Heart left ventricle (tissue), 16 donors: ENCODE results near the gene CARS1. TPM values are rescaled to one million over a fixed set of nuclear protein-coding genes. Genes with fewer than 3 reads are reported as not detected.

Experiments used
- ATAC-seq, 4 donors: fragments of 200-7000 bp; cut with Tn5 transposase; one replicate each; pipeline ENCODE4 v1.9.1; 2020 to 2022; ENCODE audit warnings: moderate library complexity in 4 of 4, mild to moderate bottlenecking in 3 of 4, moderate number of reproducible peaks in 1 of 4
- DNase-seq, 5 donors: peaks; one replicate each; pipeline ENCODE4 v3.0.0-alpha.2; 2020
- H3K27ac ChIP-seq, 12 donors: fragments of 200-600 bp; sonication (generic) in 4 of 12; one replicate each; pipeline versions ENCODE4 v1.5.0 to v1.8.0; 2016 to 2022; ENCODE audit warnings: mild to moderate bottlenecking in 2 of 12
- H3K27me3 ChIP-seq, 9 donors: fragments of 200-600 bp; sonication (generic) in 2 of 9; one replicate each; pipeline versions ENCODE4 v1.5.1 to v1.8.0; 2016 to 2022; ENCODE audit warnings: mild to moderate bottlenecking in 3 of 9
- H3K36me3 ChIP-seq, 9 donors: fragments of 200-600 bp; sonication (generic) in 2 of 9; one replicate each; pipeline versions ENCODE4 v1.5.0 to v1.8.0; 2018 to 2022; ENCODE audit warnings: mild to moderate bottlenecking in 2 of 9
- H3K4me1 ChIP-seq, 12 donors: fragments of 200-600 bp; sonication (generic) in 4 of 12; one replicate each; pipeline versions ENCODE4 v1.5.0 to v1.8.0; 2016 to 2022; ENCODE audit warnings: mild to moderate bottlenecking in 3 of 12
- H3K4me3 ChIP-seq, 12 donors: fragments of 200-600 bp; sonication (generic) in 4 of 12; one replicate each; pipeline versions ENCODE4 v1.5.0 to v1.8.0; 2017 to 2022; ENCODE audit warnings: mild to moderate bottlenecking in 9 of 12, moderate library complexity in 4 of 12
- H3K9me3 ChIP-seq, 12 donors: fragments of 200-600 bp; sonication (generic) in 4 of 12; one replicate each; pipeline versions ENCODE4 v1.5.0 to v1.8.0; 2016 to 2022; ENCODE audit warnings: mild to moderate bottlenecking in 1 of 12
- POLR2A ChIP-seq, 2 donors: fragments of 450-650 bp; IDR thresholded peaks; one replicate each; pipeline ENCODE4 v1.6.1; 2017; ENCODE audit warnings: antibody characterized with exemption in 2 of 2, mild to moderate bottlenecking in 2 of 2, moderate library complexity in 2 of 2
- WGBS, 4 donors: extraction: QIAGEN DNeasy Blood & Tissue Kit in 2 of 4; methylation state at CpG; one replicate each; pipeline versions ENCODE4 v1.1.5 to v1.1.7; 2013 to 2018; 5-methylcytosine and 5-hydroxymethylcytosine counted together
- intact Hi-C, 10 donors: fragments of 100-400 bp; cut with DNase I; formaldehyde crosslinking; loops; one replicate each; pipeline versions ENCODE4 v1.11.1 to v1.14.2; 2022
- polyA plus RNA-seq, 2 donors: library from polyadenylated mRNA; stranded (reverse); fragments of 200-250 nt; gene quantifications; one replicate each; pipeline ENCODE4 v1.2.3, GENCODE V29; 2013
- total RNA-seq, 9 donors: library from RNA; depleted of rRNA in 2 of 9; stranded (reverse); fragments of >200 nt in 2 of 9; fragmentation: NEBNext Ultra II Directional in 3 of 9; extraction: Animal tissue kit (Norgen Biotek cat#: 25700) in 3 of 9; gene quantifications; one replicate each; pipeline versions ENCODE4 v1.1.0 to v1.2.4, GENCODE V29; 2016 to 2023
- TF ChIP-seq, protein P1 (sequence below), 12 donors: fragments of 200-600 bp; sonication (generic) in 4 of 12; IDR thresholded peaks; one replicate each; pipeline versions ENCODE4 v1.5.0 to v1.8.0; 2018 to 2022; ENCODE audit warnings: antibody characterized with exemption in 12 of 12, mild to moderate bottlenecking in 5 of 12
- donor health status: ischemic (EF 13 %, LVEDD 7.1; RV severe dilation, severe dysfunction).
- donor health status: healthy with polysubstance abuse.
- donor health status: DM: no; HTN: yes; CAD: no.
- donor health status: DM: no; HTN: no; CAD: no.
- donor health status: ischemic (EF 25% LVEDD 6.9; RV normal size, moderate dysfunction).
- donor health status: ischemic (EF 25% LVEDD 5.7; RV mildly dilated, moderate dysfunction).
- donor health status: healthy.
- donor health status: DM: yes; HTN: yes; CAD: no.
- donor health status: ischemic (EF 35%, LVEDD 5.7; RV mildly dilated, moderate dysfunction).
- donor health status: nonischemic (EF 11% LVEDD 7.7; RV severe dilation, severe dysfunction).
- donor health status: DM: yes; HTN: yes; CAD: no.
- donor health status: PGD.
- donor health status: ischemic (EF 29% LVEDD 5.4; RV normal size, mild dysfunction).
- donor health status: nonischemic (EF 23%, LVEDD 6.1; RV moderate dilation, normal function).

Gene CARS1
- total and polyA plus RNA-seq, 11 donors = 9.3 to 30.5 (median 18.5) TPM

DNA sequence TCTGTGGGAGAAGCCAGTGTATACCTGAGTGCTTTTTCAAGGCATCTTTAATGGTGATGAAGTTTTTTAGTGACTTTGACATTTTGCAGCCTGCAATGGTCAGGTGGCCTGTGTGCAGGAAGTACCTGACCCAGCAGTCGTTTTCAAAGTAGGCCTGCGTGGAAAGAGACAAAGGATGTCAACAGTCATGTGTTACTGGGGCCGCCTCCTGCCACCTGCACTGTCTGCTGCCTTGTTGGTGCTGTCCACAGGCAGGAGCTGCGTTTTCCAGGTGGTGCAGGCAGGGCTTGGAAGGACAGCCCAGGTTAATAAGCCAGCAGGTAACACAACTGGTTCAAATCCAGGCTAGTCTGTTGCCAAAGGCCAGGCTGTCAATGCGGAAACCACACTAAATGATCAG, 38.6 kb downstream of the CARS1 start:
- DNase-seq = no peak
- Histone ChIP-seq H3K4me3 (no peak overlapping the region), H3K4me1 (peaks cover 0 to 35% (median 0%) of the 10 kb centered on the region in 12 donors), H3K36me3 (peaks cover 0 to 76% (median 68%) of the 10 kb centered on the region in 9 donors), H3K9me3 (no peaks in the 10 kb centered on the region), H3K27ac (no peak overlapping the region), H3K27me3 (no peaks in the 10 kb centered on the region)
- intact Hi-C loops = no loop called here
- ATAC-seq = no peak
- TF ChIP-seq, protein P1, sequence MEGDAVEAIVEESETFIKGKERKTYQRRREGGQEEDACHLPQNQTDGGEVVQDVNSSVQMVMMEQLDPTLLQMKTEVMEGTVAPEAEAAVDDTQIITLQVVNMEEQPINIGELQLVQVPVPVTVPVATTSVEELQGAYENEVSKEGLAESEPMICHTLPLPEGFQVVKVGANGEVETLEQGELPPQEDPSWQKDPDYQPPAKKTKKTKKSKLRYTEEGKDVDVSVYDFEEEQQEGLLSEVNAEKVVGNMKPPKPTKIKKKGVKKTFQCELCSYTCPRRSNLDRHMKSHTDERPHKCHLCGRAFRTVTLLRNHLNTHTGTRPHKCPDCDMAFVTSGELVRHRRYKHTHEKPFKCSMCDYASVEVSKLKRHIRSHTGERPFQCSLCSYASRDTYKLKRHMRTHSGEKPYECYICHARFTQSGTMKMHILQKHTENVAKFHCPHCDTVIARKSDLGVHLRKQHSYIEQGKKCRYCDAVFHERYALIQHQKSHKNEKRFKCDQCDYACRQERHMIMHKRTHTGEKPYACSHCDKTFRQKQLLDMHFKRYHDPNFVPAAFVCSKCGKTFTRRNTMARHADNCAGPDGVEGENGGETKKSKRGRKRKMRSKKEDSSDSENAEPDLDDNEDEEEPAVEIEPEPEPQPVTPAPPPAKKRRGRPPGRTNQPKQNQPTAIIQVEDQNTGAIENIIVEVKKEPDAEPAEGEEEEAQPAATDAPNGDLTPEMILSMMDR (IDR thresholded peaks at IDR 0.05) = no peak
- no peak for TF ChIP-seq POLR2A (IDR thresholded peaks at IDR 0.05)
- 72 to 94% (median 85%) methylated on average over 3 to 5 of the region's 5 CpGs for WGBS, 4 donors

DNA sequence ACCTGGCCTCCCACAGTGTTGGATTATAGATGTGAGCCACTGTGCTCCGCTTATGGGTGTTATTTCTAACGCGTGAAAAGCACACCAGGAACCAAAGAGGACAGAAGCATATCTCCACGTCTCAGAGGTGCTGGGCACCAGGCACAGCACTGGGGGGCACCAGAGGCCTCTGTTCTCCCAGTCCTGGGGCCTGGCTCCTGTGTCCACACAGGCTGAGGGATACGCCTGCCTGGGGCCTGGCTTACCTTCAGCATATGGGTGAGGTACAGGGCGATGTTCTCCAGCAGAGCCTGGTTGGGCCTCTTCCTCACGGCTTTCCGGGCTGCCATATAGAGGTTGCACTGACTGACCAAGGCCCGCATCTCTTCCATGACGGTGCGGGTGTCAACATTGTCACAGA, 40.4 kb downstream of the CARS1 start:
- no peaks in the 10 kb centered on the region for H3K9me3 ChIP-seq
- TF ChIP-seq, protein P1 (IDR thresholded peaks at IDR 0.05) = no peak
- TF ChIP-seq POLR2A (IDR thresholded peaks at IDR 0.05) = no peak
- DNase-seq = no peak
- peaks cover 0 to 91% (median 82%) of the 10 kb centered on the region in 9 donors for H3K36me3 ChIP-seq
- 92 to 95% (median 94%) methylated on average over 11 of the region's 11 CpGs for WGBS, 4 donors
- no peak overlapping the region for H3K4me3 ChIP-seq
- no peak overlapping the region for H3K27ac ChIP-seq
- H3K27me3 ChIP-seq = no peaks in the 10 kb centered on the region
- intact Hi-C loops = no loop called here
- H3K4me1 ChIP-seq = peaks cover 0 to 18% (median 0%) of the 10 kb centered on the region in 12 donors
- no peak for ATAC-seq

DNA sequence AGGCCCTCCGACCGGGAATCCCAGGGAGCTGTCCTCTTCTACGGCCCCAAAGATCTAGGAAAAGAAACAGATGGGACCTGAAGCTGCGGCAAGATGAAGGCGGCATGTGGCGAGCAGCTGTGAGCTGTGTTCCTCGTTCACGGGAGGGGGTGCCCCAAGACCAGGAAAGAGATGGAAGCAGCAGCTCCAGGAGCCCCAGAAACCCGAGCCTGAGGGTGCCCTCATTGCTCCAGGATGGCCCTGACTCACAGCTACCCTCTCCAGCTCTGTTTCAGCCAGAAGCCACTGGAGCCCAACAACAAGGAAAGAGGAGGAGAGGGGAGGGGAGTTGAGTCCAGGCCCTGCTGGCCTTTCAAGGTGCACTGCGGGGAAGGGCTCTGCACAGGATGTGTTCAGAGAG, 41.4 kb downstream of the CARS1 start:
- no peak for TF ChIP-seq POLR2A (IDR thresholded peaks at IDR 0.05)
- TF ChIP-seq, protein P1 (IDR thresholded peaks at IDR 0.05) = no peak

DNA sequence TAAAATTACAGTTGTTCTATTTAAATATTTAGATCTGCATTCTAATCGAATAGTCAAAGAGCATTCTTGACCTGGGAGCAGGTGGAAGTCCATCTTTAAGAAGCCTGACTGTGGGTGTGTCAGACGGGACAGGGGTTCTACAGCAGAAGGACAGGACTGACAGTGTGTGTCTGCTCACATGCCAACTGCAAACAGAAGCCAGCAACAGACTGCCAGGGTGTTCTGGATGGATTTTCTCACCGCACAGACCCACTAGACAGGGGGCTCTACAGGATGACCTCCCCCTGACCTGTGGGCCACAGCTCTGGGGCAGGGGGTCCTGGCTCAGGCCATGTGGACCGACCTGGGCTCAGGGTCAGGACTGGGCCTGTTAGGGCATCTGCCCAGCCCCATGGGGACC, 42.3 kb downstream of the CARS1 start:
- no peaks in the 10 kb centered on the region for H3K9me3 ChIP-seq
- H3K27me3 ChIP-seq = no peaks in the 10 kb centered on the region
- intact Hi-C loops = no loop called here
- ATAC-seq = no peak
- no peak for TF ChIP-seq POLR2A (IDR thresholded peaks at IDR 0.05)
- TF ChIP-seq, protein P1 (IDR thresholded peaks at IDR 0.05) = no peak
- no peak for DNase-seq
- no peak overlapping the region for H3K4me3 ChIP-seq
- H3K4me1 ChIP-seq = peaks cover 0 to 4% (median 0%) of the 10 kb centered on the region in 12 donors
- H3K36me3 ChIP-seq = peaks cover 0 to 100% (median 95%) of the 10 kb centered on the region in 9 donors
- H3K27ac ChIP-seq = peak overlapping the region in 1 of 12 donors; percentile 48
- 78 to 93% (median 91%) methylated on average over 4 of the region's 4 CpGs for WGBS, 4 donors

More for the DNA sequence above, 41.4 kb downstream of the CARS1 start:
- ATAC-seq (no peak), DNase-seq (no peak)
- intact Hi-C loops = no loop called here
- Histone ChIP-seq H3K4me3 (no peak overlapping the region), H3K27me3 (no peaks in the 10 kb centered on the region), H3K36me3 (peaks cover 0 to 100% (median 91%) of the 10 kb centered on the region in 9 donors), H3K9me3 (no peaks in the 10 kb centered on the region), H3K4me1 (peaks cover 0 to 7% (median 0%) of the 10 kb centered on the region in 12 donors), H3K27ac (no peak overlapping the region)
- WGBS, 4 donors = 93 to 97% (median 94%) methylated on average over 10 of the region's 10 CpGs
